NCI-H82 (cell line): ENCODE results near the gene KDM4D.
"Not testable (repeated sequence)": the region's sequence is repeated elsewhere in the genome, so short reads cannot be mapped to it uniquely, and the experiment has no call there.

Source experiments
- DNase-seq: peaks from one replicate; lab custom pipeline; 2025; lab: John Stamatoyannopoulos, UW

The KDM4D gene

DNA sequence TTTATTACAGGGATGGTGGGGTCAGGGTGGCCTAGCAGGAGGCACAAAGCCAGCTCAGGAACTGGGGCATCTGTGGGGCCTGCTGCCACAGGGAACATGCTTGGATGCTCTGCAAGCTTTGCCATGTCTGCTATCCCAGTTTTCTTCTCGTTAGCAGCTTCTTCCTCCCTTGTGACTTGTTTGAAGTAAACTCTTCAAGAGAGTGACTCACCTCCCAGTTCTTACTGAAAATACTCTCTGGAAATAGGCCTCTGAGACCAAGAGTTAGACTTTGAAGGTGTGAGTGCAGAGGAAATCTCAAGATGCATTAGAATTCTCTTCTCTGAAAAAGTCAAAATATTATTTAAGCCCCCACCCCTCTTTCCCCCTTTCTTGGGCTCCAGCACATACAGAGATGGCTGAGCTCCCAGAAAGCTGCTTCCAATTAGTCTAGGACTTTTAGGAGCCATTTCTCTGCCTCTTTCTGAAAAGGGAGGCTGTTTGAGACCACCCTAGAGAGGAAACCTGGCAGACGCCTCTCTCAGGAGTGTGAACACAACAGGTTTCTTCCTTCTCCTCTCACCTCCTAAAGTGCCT lies 15.3 kb upstream of the KDM4D start:
- no peak for DNase-seq

DNA sequence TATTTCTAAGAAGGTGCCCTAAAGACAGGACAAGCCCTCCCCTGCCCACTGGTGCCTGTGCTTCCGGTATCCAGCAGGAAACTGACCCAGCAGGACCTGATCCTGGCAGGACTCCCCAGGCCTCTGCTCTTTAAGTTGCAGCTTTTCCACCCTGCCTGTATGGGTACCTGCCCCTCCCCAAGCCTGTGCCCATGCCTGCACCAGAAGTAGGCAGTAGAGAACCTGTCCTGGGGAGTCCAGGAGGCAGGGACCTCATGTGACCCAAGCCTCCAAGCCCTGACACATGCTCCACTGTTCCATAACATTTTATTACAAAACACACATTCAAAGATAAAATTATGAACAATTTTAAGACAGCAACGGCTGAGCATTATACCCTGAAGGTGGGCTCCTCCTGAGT lies 14.3 kb upstream of the KDM4D start:
- DNase-seq, result no peak

GRCh38 chr11:94960488-94960887 lies 13.0 kb upstream of the KDM4D start:
- DNase-seq, result no peak

DNA sequence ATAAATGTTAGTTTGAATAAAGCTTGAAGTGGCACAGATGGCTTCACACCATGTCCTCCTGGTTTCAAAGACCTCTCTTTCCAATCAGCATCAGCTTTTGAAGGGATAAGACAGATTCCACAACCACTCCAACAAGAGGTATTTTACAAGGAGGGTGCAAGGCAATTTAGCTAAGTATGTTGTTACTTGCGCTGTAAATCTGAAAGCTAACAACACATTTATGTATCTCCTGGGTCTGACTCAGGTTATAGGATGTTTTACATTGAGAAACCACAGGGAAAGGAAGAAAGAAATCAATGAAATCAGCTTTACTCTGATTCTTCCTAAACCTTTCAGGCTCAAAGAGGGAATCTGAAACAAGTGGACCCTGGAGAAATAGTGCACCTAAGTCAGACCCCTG lies 12.3 kb upstream of the KDM4D start:
- DNase-seq, result peak; percentile 62

GRCh38 chr11:94964934-94965333 lies 8.6 kb upstream of the KDM4D start:
- no peak for DNase-seq

GRCh38 chr11:94968334-94968958 lies 5.1 kb upstream of the KDM4D start:
- no peak for DNase-seq

- no peak for DNase-seq
Observed at GRCh38 chr11:94972700-94973098, 810 bp upstream of the KDM4D start.

GRCh38 chr11:94974178-94974577 lies 669 bp downstream of the KDM4D start:
- no peak for DNase-seq

DNA sequence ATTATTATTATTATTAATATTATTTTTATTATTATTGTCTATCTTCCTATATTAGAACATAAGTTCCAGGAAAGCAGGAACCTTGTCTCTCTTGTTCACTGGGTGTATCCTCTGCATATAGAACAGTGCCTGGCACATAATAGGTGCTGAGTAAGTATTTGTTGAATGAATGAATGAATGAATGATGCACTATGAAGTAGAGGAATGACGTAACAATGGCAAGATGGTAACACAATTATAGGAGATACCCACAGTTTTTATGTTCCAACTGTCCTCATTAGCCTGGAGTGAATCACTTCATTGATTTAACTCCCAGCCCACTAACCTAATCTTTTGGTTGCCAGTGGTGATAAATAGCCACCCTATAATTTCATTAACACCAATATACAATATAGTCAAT lies 2.1 kb downstream of the KDM4D start:
- DNase-seq, result no peak

DNA sequence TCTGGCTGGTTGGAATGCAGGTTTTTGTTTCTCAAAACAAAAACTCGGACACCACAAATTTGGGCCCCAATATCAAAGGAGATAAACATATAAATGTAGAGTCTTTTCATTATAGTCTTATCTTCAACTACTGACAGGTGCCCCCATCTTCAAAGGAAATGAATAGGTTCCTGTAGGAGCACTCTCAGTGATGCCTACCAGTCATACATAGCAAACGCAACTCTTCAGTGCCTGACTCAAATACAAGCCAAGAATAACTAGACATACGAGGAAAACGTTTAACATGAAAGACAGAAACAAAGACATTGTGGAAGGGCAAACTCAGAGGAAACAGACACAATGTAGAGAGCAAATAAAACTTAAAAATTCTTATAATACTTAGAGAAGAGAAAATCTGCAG lies 13.9 kb downstream of the KDM4D start:
- no peak for DNase-seq

DNA sequence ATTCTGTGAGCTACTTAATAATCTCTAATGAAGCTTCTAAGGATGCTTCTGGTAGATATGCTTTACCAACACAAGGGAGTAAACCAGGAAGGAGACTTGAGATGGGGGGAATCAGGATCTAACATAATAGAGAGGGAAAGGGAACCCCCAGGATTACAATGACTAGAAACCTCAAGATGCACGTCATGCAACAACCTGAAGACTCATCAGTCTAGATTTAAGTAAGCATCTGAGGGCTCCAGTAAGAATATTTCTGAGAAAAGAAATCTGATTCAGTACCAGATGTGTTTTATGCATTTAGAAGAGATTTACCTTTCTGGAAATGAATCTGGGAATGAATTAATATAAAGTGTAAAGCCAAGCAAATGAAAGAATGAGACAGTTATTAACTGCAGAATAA lies 15.2 kb downstream of the KDM4D start:
- DNase-seq, result no peak

DNA sequence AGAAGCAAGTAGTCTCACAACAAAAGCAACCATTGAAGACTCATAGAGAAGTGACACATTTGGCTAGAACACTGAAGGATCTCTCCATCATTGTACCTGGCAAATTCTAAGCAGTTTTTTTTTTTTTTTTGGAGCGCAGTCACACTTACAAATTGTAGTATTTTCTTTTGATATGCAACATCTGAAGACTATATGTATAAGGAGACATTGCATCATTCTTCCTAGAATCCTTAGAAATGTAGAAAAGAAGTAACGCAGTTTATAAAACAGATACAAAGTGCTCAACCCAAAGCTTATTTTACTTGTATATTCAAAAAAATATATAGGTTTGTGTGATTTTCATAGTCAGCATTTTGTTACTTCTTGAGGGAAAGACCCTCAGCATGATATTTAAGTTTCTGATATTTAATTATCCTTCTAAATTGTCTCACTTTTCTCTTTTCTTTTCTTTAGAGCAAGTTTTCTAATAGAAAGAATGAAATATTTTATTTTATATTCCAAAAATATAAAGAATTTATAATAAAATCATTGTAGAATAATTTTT lies 20.0 kb downstream of the KDM4D start:
- DNase-seq, result no peak

- peak; percentile 3 for DNase-seq
Observed at GRCh38 chr11:94997437-94997836, 23.9 kb downstream of the KDM4D start.

DNA sequence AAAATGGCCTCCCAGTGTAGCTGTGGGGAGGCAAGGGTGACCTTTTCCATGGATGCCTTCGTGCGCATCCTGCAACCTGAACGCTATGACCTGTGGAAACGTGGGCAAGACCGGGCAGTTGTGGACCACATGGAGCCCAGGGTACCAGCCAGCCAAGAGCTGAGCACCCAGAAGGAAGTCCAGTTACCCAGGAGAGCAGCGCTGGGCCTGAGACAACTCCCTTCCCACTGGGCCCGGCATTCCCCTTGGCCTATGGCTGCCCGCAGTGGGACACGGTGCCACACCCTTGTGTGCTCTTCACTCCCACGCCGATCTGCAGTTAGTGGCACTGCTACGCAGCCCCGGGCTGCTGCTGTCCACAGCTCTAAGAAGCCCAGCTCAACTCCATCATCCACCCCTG lies 24.8 kb downstream of the KDM4D start:
- DNase-seq, result no peak

DNA sequence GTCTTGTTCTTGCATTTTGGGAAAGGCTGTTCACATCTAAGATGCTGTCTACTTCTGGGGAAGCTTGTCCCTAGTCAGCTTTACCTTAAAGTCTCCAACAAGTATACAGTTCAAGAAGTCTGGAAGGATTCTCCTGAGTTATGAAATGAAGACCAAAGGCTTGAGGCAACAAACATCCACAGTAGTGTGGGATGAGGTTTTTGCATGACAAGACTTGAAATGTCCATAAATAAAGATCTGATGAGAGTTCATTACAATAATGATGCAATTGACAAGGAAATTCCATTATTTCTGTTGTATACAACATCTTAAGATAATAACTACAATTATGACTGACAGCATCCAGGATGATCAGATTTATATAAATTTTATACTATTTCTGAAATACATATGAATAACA lies 30.2 kb downstream of the KDM4D start:
- DNase-seq, result no peak

- no peak for DNase-seq
Observed at GRCh38 chr11:95005642-95006041, 32.1 kb downstream of the KDM4D start.

GRCh38 chr11:95011376-95011775 lies 37.9 kb downstream of the KDM4D start:
- DNase-seq, result no peak

- DNase-seq, result no peak
Observed at GRCh38 chr11:95014184-95014821, 40.8 kb downstream of the KDM4D start.

- DNase-seq, result no peak
Observed at GRCh38 chr11:95016139-95016538, 42.6 kb downstream of the KDM4D start.

GRCh38 chr11:95021468-95021867 lies 48.0 kb downstream of the KDM4D start:
- not testable (repeated sequence) for DNase-seq

- no peak for DNase-seq
Observed at GRCh38 chr11:95024958-95025357, 51.4 kb downstream of the KDM4D start, which contains the start of gene KDM4E. TSS of gene KDM4E (plus strand) at chr11:95025258. CDS start at chr11:95025558, 300 bp downstream.

DNA sequence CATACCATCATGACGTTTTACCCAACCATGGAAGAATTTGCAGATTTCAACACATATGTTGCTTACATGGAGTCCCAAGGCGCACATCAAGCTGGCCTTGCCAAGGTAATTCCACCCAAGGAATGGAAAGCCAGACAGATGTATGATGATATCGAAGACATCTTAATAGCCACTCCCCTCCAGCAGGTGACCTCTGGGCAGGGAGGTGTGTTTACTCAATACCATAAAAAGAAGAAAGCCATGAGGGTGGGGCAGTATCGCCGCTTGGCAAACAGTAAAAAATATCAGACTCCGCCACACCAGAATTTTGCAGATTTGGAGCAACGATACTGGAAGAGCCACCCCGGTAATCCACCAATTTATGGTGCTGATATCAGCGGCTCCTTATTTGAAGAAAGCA lies 52.1 kb downstream of the KDM4D start:
- DNase-seq, result not testable (repeated sequence)

DNA sequence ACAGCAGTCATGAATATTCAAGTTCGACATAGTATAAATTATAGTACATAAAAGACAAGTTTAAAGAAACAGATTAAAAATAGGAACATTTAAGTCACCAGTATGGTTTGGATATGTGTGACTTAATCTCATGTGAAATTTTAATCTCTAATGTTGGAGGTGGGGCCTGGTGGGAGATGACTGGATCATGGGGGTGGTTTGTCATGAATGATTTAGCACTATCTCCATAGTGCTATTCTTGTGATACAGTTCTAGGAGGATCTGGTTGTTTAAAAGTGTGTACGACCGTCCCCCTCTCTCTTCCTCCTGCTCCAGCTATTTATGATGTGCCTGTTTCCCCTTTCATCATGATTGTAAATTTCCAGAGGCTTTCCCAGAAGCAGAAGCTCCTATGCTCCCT lies 54.8 kb downstream of the KDM4D start:
- DNase-seq, result no peak
